Umbilical cord (tissue), 2 donors: ENCODE data around the gene CISD2. TPM values are rescaled to one million over a fixed set of nuclear protein-coding genes. Genes with fewer than 3 reads are reported as not detected.
A peak's percentile ranks its signal among the peaks of the same experiment; 100 is the strongest.
"Not testable (repeated sequence)": the region's sequence is repeated elsewhere in the genome, so short reads cannot be mapped to it uniquely, and the experiment has no call there.

ENCODE experiments used
- DNase-seq: peaks from one replicate; pipeline ENCODE4 v3.0.0-alpha.2; 2015; ENCODE audit warnings: low spot score
- total RNA-seq: library from RNA; depleted of rRNA; stranded (reverse); fragments of >200 nt; gene quantifications from one replicate; pipeline ENCODE4 v1.2.3, GENCODE V29; 2014; ENCODE audit warnings: low replicate concordance; ENCODE audit not compliant: insufficient read depth

Gene CISD2, protein sequence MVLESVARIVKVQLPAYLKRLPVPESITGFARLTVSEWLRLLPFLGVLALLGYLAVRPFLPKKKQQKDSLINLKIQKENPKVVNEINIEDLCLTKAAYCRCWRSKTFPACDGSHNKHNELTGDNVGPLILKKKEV
- 8.4 TPM for total RNA-seq

DNA sequence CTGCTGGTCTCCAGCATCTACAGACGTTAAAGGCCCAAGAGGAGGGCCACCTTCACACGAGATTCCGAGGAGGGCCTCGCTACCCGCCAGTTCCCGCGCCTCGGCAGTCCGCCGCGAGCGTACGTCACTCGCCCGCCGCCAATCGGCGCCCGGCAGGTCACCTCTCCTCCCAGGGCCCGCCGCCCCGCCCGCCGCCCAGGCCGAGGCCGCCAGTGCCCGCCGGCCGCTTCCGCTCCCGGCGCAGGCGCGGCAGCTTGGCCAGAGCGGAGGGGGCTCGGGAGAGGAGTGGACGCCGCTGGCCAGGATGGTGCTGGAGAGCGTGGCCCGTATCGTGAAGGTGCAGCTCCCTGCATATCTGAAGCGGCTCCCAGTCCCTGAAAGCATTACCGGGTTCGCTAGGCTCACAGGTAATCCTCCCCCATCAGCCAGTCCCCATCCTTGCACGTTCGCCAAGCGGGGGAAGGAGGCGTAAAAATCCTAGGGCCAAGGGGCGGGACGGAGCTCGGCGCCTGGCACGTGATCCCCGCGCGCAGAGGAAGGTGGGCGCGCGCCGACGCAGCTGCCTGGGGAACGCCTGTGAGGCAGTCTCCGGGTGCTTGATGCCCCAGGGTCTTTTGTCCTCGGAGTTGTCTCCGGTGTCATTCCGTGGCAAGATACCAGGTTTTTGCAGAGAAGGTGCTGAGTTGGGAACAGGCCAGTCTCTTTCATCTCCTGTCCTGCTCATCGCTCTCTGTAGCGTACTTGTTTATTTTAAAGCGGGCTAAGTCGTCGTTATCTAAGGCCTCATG lies at the start of gene CISD2:
TSS of gene CISD2 (plus strand) at position 212 of the 788 bp plus-strand sequence. CDS start at position 305, 93 bp downstream.
- peak; percentile 97 for DNase-seq

DNA sequence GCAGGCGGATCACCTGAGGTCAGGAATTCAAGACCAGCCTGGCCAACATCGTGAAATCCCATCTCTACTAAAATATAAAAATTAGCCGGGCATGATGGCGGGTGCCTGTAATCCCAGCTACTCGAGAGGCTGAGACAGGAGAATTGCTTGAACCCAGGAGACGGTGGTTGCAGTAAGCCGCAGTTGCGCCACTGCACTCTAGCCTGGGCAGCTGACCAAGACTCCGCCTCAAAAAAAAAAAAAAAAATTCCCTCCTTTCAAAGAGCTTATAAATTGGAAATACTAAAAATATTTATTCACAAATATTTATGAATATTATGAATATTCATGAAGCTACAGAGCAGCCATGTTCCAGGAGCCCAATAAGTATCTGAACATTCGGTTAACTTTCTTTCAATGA lies 49.7 kb upstream of the CISD2 start:
- not testable (repeated sequence) for DNase-seq

DNA sequence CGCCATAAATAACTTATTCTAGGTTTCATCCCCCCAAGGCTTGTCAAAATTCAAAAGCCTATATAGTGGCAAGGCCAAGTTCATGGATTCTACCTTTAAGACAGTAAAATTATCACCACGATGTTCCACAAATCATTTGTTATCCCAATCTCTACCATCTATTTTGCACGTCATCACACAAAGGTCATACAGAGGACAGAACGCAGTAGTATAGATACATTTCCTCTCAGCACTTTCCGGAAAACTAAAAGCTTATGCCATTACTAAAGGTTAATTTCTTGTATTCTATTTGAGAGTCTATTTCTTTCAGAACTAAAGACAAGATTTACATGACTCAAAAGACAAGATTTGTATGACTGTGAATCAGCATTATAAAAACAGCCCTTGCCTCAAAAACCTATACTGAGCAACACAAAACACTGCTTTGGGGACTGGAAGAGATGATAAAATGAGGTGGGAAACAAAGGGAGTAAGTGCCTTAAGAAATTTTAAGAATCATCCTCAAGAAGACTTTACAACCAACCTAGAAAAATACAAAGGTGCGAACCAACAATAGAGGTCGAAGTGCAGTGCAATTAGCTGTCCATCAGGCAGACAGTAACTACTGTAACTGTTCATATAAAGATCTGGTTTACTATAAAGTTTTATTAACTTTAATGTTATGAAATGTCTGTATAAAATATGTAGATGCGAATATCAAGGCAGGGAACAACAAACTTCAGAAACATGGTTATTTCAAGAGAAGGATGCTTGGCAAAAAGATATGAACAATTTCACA lies 49.0 kb upstream of the CISD2 start:
- DNase-seq: no peak

DNA sequence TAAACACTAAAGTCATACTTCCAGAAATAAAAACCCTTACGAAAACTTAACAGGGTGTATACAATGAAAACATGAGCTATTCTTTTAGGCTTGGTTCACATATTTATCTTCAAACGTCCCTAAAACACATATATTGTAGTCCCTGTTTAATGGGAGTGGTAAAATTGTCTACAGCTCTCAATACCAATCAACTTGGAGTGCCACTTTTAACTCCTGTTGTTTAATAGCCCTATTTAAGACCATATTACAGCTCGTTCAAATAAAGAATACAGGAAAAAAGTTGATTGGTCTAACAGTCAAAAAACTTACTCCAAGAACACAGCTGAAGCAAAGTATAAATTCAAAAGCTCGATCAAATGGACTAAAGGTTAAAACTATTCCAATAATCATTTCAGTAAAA lies 45.3 kb upstream of the CISD2 start:
- DNase-seq: no peak

DNA sequence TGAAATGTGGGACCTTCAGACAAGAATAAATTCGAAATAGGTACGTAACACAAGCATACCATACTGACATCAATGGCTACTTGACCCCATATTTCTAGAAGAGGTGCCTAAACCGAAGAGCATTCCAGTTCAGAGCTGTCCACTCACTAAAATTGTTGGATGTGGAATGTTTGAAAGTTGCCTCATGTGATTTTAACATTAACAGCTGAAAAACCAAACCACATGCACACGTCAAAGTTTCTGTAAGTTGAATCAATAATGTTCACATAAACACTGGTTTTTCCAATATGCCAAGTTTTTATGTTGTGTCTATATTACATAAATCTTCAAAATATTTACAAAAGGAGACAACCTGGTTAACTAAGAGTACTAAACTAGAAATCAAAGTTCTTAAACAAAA lies 44.9 kb upstream of the CISD2 start:
- DNase-seq: no peak

DNA sequence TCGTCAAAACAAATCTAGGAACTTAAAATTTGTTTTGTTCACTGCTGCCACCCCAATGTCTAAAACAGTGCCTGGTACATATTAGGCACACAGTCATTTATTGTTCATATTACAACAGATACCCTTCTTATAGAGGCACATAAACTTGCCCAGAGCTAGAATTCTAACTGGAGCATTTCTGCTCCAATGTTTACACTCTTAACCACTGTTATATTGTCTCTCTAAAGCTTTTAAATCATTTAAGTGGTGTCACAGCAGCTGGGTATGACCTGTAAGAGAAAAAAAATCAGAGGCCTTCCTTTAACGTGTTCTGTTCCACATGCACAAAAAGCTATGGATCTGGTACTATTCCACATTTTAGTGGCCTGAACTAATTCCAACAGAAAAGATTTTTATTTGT lies 44.4 kb upstream of the CISD2 start:
- DNase-seq: no peak

DNA sequence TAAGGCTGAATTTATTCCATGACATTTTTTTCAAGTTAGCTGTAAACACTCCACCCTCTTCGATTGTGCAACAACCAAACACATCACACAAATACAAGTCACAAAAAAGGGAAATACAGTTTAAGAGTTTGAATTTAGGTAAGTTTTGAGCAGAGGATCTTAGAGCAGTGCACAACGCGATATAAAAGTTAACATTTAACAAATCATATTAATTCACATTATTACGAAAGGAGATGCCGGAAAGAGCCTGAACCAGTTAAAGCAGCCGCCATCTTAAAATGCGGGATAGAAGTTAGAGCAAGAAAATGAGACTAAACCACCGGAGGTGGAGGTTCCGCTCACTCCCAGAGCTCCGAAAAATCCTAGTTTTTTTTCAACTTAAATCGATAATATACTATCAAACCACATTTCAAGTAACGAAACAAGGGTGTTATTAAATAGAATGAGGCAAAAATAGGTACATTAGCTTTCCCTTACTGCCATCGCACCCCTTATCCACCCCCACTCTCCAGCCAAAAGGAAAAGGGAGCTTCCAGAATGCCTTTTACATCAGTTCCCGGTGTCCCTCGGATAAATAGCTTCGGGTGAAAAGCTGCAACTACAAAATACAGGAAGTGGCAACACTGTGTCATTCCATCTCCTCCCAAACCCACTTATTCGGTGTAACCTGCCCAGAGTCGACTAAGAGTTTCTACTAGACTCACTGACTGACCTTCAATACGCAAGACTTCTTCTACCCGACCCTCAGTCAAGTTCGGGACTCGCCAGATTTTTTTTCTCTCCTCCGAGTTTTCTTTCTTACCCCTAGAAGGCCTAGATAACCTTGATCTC lies 43.3 kb upstream of the CISD2 start:
- peak; percentile 83 for DNase-seq

DNA sequence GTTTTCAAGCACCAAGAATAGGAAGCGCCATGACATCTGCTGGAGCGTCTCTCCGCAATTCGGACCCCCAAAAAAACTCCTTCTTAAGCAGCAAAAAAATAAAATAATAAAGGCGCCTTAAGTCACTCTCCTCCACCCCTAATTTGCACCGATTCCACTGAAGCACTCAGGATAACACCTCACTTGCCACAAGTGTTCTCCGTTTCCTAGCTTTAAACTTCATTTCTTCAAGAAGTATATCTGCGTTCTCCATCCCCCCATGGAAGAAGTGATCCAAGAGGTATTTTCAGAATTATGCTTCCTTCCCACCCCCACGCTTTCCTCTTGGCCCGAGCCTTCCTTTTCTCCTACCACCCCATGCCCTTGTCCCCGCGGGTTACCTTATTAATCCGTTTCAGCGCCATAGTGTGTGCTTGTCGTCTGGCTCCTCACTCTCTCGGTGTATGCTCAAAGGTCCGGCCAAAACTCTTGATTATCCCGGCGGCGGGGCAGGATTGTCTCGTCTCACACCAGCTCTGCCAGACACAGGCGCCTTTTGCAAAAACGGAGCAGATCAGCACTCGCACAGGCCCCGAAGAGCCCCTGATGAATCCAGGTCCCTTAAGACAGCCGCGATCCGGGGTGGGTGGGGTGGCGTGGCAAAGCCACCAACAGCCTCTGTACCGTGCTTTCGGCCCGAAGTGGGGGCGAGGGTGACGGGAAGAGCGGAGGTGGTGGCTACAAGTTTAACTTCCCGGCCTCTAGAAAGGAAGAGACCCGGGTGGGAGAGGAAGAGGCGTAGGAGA lies 42.5 kb upstream of the CISD2 start:
- DNase-seq: no peak

DNA sequence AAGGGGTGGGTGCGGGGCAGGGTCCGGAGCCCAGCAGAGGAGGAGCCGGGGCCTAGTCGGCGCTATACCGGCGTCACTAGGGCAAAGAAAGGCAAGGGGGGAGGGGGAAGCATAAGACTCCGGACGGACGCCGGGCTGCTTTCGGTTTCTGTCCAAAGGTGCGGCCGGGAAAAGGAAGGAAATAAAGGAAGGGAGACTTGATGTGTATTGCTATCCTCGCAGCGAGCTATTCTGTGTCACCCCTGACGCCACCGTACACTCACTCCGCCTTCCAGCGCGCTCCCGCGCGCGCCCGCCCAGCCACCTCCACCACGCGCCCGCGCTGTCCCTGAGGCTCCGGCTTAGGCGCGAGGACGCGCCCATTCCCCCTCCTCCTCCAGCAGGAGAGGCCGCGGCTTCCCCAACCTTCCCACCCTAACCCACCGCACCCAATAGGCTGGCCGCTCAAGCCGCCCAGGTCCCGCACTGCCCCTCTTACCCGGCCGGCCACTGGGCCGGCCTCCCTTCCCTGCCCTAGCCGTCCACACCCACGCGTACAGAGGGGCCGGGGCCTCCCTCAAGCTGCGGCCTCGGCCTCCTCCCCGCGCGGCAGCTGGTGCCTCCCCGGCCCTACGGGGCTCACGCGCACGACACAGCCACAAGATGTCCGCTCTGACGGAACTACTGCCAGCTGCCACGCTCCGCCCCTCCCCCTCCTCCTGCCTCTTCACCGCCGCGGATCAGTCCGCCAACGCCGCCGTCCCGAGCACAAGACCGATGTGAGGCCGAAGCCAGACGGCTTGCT lies 41.7 kb upstream of the CISD2 start, which contains the start of gene UBE2D3:
TSS of gene UBE2D3 (minus strand) at position 662 of the 784 bp plus-strand sequence. CDS start 1,043 bp downstream, outside the sequence.
- DNase-seq: peak; percentile 97

DNA sequence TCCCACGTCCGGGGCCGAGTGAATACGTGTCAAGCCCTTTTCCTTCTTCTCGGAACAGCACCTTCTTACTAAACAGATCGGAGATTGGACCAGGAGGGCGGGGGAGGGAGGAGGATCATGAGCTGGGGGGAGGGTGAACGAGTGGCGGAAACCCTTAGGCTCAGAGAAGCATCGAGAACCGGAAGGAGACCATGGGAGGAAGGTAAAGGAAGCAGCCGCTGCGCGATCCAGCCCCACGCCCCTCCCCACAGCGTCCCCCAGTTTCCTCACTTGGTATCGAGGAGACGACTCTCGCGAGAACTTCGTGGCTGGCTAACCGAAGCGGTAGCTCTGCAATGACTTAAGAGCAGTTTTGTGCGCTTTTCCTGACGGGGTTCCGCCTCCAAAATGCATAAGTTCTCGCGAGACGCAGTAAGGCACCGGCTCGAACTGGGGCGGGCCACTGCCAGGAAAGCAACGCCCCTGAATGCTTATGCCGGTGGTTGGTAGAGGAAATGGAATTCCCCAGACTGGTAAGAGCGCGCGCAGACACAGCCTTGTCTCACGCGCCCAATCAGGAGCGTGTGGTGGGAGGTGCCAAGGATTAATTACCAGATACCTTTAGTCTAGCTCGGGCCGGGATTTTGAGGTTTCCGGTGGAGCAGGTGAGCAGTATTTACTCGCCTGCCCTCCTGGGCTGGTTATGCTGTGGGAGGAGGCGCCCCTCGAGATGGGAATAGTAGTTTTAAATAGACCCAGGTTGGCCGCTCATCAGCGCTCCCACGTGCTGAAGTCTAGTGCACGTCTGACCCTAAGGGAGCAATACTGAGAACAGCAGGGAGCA lies 40.9 kb upstream of the CISD2 start:
- peak; percentile 100 for DNase-seq

DNA sequence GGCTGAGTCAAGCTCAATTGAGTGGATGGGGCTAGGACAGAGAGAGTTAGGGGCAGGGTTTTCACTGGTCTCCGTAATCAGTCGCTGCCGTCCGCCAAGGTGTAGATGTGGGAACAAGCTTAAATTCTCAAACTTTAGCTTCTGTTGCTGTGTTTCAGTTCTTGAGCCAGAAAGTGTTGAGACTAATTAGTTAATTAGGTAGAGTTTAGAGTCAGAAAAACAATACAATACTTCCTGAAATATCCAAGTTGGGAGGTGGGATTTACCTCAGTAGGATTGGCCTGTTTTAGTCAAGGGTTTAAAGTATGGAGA lies 40.3 kb upstream of the CISD2 start:
- no peak for DNase-seq

DNA sequence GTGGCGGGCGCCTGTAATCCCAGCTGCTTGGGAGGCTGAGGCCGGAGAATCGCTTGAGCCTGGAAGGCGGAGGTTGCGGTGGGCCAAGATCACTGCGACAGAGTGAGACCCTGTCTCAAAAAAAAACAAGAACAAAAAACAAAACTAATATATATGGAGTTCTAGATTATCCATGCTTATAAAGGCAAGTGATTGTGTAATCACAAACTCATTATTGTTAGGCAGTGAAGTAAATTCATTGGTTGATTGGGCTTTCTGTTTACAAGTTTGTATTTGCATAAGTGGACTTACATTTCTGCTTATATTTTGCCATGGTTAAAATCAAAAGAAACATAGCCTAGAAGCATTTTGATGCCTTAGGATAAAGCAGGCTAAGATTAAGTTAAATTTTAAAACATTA lies 39.0 kb upstream of the CISD2 start:
- no peak for DNase-seq

DNA sequence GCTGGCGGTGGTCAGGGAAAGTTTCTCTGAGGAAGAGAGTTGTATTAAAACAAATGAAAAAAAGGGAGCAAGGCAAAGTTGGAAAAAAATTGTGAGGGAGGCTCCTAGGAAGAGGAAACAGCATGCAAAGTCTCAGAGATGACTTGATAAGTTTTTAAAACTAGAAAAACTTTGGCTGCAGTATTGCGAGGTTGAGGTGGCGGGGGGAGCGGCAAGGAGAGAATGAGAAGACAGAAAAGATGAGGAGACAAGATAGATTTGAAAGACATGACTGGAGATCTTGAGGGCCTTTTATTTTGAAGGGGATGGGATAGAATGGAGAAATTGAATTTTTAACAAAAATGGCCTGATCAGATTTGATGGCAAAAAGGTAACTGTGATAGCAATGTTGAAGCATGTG lies 36.7 kb upstream of the CISD2 start:
- no peak for DNase-seq

DNA sequence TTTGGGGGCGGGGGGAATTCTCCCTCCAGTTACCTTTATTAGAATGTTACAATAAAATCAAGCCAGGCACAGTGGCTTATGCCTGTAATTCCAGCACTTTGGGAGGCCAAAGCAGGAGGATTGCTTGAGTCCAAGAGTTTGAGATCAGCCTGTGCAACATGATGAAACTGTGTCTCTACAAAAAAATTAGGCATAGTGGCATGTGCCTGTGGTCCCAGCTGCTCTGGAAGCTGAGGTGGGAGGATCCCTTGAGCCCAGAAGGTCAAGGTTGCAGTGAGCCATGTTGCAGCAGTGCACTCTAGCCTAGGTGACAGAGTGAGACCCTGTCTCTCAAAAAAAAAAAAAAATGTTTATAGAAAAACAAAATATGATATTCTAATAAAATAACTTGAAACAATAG lies 36.1 kb upstream of the CISD2 start:
- DNase-seq: no peak

DNA sequence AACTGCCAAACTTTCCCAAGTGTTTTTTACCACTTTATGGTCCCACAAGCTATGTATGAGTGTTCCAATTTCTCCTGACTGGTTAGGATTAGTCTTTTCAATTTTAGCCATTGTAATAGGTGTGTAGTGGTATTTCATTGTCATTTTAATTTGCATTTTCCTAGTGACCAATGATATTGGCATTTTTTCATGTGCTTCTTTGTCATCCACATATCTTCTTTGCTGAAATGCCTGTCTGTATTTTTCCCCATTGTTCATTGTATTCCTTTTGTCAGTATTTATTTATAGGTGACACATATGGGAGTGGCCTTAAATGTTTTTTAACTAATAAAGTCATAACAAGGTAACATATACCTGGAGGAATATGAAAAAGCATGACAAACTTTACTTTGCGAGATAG lies 32.2 kb upstream of the CISD2 start:
- no peak for DNase-seq

DNA sequence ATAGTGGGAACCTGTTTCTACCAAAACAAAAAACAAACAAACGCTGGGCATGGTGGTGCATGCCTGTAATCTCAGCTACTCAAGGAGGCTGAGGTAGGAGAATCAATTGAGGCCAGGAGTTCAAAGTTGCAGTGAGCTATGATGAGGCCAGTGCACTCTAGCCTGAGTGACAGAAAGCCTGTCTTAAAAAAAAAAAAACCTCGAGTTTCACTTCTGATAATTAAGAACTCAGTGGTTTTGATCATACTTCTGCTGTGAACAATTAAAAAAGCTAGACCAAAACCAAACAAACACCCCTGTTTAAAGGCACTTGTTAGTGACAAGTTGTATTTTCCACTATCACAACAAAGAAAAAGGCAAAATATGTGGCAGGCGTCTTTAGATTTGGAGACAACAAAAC lies 26.4 kb upstream of the CISD2 start:
- DNase-seq: no peak

DNA sequence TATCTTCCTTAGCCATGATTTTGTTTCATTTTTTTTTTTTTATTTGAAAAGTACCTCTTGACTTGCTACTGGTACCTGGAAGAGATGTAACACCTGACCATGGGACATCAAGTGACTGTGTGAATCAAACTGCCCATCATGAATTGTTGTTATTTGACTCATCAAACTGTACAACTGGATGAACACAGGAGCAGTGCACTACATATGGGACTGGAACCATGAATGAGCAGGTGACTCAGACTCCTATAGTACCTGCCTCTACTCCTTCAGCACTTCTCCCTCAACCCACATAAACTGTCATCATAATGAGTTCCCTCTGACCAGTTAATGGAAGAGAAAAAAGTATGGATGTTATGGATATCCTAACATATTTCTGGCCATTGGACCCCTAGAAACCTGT lies 25.5 kb upstream of the CISD2 start:
- DNase-seq: no peak

DNA sequence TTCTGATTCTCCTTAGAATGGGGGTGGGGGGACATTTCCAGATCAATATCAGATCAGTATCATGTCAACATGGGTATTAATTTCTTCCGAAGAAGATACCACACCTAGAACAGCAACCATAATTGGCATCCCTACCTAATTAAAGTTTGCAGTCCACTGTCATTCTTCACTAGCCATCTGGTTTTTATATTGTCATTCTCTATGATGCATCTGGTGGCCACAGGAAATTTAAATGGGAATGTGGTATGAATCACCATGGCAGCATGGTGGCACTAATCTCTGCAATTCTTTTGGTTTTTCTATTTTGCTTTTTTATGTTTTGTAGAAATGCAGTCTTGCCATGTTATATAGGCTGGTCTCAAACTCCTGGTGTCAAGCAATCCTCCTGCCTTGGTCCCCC lies 24.9 kb upstream of the CISD2 start:
- no peak for DNase-seq

DNA sequence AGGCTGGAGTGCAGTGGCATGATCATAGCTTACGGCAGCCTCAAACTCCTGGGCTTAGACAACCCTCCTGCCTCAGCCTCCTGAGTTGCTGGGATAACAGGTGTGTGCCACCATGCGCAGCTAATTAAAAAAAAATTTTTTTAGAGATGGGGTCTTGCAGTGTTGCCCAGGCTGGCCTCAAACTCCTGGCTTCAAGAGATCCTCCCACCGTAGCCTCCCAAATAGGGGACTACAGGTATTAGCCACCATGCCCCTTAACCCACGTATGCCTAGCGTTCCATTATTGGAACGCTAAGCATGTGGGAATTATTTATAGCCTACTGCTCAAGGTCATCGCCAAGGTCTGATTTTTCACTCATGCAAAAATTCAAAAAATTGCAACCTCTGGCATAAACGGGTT lies 21.1 kb upstream of the CISD2 start:
- no peak for DNase-seq
